BJ (cell line): ENCODE results near the gene MRGPRG. TPM values are rescaled to one million over a fixed set of nuclear protein-coding genes. Genes with fewer than 3 reads are reported as not detected.

Experiments used
- CTCF ChIA-PET: fragments of 350-600 bp; formaldehyde crosslinking; extraction: SDS; loops from one replicate; lab custom pipeline; 2021; ENCODE audit warnings: antibody characterized with exemption, inconsistent platforms; lab: Yijun Ruan, JAX
- POLR2A ChIA-PET: fragments of 300-600 bp; sonication (Branson Sonifier 250); formaldehyde crosslinking; extraction: SDS; loops from one replicate; lab custom pipeline; 2021; ENCODE audit warnings: antibody characterized with exemption; lab: Charles Lee
- DNase-seq: peaks from one replicate; pipeline ENCODE4 v3.0.0-alpha.2; 2011; ENCODE audit warnings: low read depth
- H3K27me3 ChIP-seq: 2 replicates; pipeline ENCODE4 v1.6.0; 2011; ENCODE audit warnings: low read length; ENCODE audit not compliant: control insufficient read depth, insufficient read depth
- H3K36me3 ChIP-seq: 2 replicates; pipeline ENCODE4 v1.5.1; 2011; ENCODE audit warnings: low read length; ENCODE audit not compliant: control insufficient read depth, insufficient read depth
- H3K4me3 ChIP-seq: 2 replicates; pipeline ENCODE4 v1.5.1; 2011; ENCODE audit warnings: low read depth, mild to moderate bottlenecking, control low read depth, low read length
- CTCF ChIP-seq: IDR thresholded peaks from 2 replicates; pipeline ENCODE4 v1.5.1; 2011; ENCODE audit warnings: low read depth, mild to moderate bottlenecking, control low read depth, inconsistent platforms, low read length, moderate library complexity; ENCODE audit not compliant: insufficient read depth
- polyA plus RNA-seq: library from polyadenylated mRNA; depleted of rRNA; stranded (reverse); fragments of >200 nt; gene quantifications from 2 replicates; pipeline ENCODE4 v1.2.3, GENCODE V29; 2011

The MRGPRG gene
- polyA plus RNA-seq, 1 experiment: not detected

- H3K4me3 ChIP-seq: no peak overlapping the region
- DNase-seq: no peak
- peaks cover 7% of the 10 kb centered on the region; the same call in 1 of the 2 replicates for H3K27me3 ChIP-seq
- H3K36me3 ChIP-seq: no peaks in the 10 kb centered on the region
- POLR2A ChIA-PET: no interaction called here
- TF ChIP-seq CTCF: no peak
- CTCF ChIA-PET: interaction anchor here (0.7 to 2.2 kb wide), 7 partner anchors 12 to 157 kb away, joined by 3 to 9 read pairs (median 4); no protein-coding TSS in a partner anchor
Measured at GRCh38 chr11:3194016-3194816, 24.4 kb downstream of the MRGPRG start.

GRCh38 chr11:3193373-3194015 is 25.1 kb downstream of the MRGPRG start:
- no peak for TF ChIP-seq CTCF
- DNase-seq: no peak
- Histone ChIP-seq H3K4me3 (no peak overlapping the region), H3K36me3 (no peaks in the 10 kb centered on the region), H3K27me3 (peaks cover 5% of the 10 kb centered on the region)
- ChIA-PET CTCF (interaction anchor here (1.0 to 2.0 kb wide), 2 partner anchors 69 to 156 kb away, joined by 3 to 9 read pairs; no protein-coding TSS in a partner anchor), POLR2A (no interaction called here)

GRCh38 chr11:3192511-3193372 is 25.9 kb downstream of the MRGPRG start:
- CTCF ChIA-PET: interaction anchor here (1.0 kb wide), 1 partner anchor 15 kb away, joined by 3 read pairs; no protein-coding TSS in a partner anchor
- POLR2A ChIA-PET: no interaction called here
- peaks cover 6% of the 10 kb centered on the region for H3K27me3 ChIP-seq
- H3K4me3 ChIP-seq: no peak overlapping the region
- TF ChIP-seq CTCF: no peak
- DNase-seq: no peak
- H3K36me3 ChIP-seq: no peaks in the 10 kb centered on the region

GRCh38 chr11:3191586-3192324 is 26.9 kb downstream of the MRGPRG start:
- CTCF ChIA-PET: interaction anchor here (1.0 kb wide), 1 partner anchor 16 kb away, joined by 3 read pairs; no protein-coding TSS in a partner anchor
- TF ChIP-seq CTCF: no peak
- Histone ChIP-seq H3K4me3 (no peak overlapping the region), H3K27me3 (peaks cover 6% of the 10 kb centered on the region), H3K36me3 (no peaks in the 10 kb centered on the region)
- no peak for DNase-seq
- POLR2A ChIA-PET: no interaction called here
